HFF-Myc (cell line): ENCODE measurements around the gene NHLRC1.

Source experiments
- DNase-seq: peaks from one replicate; pipeline ENCODE4 v3.0.0-alpha.2; 2011; ENCODE audit warnings: low read depth; ENCODE audit errors: extremely low read depth
- H3K4me3 ChIP-seq: replicated peaks from 2 replicates; pipeline ENCODE4 v1.5.1; 2011; ENCODE audit warnings: low read depth, mild to moderate bottlenecking, control low read depth, low read length
- TF ChIP-seq, protein P1 (sequence below): IDR thresholded peaks from 2 replicates; pipeline ENCODE4 v1.5.1; 2012; ENCODE audit warnings: mild to moderate bottlenecking, low read depth, low read length, control low read depth; ENCODE audit errors: missing control alignments

NHLRC1 gene

DNA sequence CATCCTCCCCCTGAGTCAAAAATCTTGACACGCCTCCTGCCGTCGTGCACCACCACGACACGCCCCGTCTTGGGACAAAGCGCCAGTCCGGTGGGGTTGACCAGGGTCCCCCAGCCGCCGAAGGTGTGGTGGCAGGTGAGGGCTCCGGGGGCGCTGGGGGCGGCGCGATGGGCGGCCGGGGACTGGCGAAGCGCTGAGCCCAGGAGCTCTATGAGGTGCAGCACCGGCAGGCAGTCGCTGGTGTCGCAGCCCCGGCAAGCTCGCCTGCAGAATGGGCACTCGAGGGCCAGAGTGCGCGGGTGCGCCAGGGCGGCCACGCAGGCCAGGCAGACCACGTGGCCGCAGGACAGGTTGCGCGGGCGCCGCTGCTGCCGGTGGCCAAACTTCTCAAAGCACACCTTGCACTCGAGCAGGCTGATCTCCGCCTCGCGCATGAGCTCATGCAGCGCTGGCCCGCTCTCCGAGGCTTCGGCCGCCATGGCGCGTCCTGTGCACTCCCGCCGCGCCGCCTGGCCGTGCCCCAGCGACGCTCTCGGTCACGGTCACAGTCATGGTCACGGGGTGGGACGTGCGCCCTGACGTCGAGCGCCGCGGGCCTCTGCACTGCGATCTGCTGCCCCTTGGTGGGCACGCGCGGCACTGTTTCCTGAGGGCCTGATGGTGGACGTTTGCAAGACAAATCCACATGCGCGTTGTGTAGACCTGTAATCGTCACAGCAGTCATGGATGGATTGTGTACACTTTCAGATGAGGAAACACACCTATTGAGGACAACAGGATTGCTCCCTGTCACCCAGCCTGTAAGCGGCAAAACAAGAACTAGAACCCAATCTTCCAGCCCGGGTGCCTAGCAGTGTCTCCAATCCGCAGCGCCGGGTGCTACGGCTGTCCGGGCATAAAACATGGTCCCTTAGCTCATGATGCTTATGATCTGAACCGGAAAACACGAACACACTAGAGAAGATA, at the start of gene NHLRC1:
NHLRC1 (minus strand) TSS at position 550 of the 966 bp plus-strand sequence; CDS start at position 479, 71 bp downstream.
- peak; percentile 60 for DNase-seq
- peak within 1 kb of the TSS; percentile 39 for H3K4me3 ChIP-seq
- TF ChIP-seq, protein P1, sequence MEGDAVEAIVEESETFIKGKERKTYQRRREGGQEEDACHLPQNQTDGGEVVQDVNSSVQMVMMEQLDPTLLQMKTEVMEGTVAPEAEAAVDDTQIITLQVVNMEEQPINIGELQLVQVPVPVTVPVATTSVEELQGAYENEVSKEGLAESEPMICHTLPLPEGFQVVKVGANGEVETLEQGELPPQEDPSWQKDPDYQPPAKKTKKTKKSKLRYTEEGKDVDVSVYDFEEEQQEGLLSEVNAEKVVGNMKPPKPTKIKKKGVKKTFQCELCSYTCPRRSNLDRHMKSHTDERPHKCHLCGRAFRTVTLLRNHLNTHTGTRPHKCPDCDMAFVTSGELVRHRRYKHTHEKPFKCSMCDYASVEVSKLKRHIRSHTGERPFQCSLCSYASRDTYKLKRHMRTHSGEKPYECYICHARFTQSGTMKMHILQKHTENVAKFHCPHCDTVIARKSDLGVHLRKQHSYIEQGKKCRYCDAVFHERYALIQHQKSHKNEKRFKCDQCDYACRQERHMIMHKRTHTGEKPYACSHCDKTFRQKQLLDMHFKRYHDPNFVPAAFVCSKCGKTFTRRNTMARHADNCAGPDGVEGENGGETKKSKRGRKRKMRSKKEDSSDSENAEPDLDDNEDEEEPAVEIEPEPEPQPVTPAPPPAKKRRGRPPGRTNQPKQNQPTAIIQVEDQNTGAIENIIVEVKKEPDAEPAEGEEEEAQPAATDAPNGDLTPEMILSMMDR = peak; percentile 92

DNA sequence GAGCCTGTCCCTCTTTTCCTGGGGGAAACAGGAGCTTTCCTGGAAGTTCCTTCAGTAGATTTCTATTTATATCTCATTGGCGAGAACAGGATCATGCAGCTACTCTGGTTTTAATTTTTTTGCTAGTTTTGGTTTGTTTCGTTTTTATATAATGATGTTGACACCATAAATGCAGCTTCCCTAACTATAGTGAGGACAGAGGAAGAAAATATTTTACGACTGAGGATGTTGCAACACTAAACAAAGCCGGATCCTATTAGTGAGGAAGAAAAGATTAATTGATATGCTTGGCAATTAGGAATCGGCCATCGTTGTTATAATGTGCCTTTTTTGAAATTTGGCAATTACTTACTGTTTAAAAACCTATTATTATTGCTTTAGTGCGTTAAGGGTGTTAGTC, 49.4 kb upstream of the NHLRC1 start:
- no peak for DNase-seq
- H3K4me3 ChIP-seq = no peak overlapping the region
- TF ChIP-seq, protein P1 = no peak

DNA sequence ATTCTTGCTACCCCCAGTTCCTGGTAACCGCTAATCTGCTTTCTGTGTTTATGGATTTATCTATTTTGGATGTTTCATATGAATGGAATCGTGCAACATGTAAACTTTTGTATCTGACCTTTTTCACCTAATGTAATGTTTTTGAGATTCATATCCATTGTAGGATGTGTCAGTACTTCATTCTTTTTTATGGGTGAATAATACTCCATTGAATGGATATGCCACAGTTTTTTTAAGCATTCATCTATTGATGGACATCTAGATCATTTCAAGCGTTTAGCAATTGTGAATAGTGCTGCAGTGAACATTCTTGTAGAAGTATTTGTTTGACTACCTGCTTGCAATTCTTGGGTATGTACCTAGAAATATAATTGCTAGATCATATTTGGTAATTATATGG, 45.8 kb upstream of the NHLRC1 start:
- DNase-seq = no peak
- TF ChIP-seq, protein P1 = no peak
- no peak overlapping the region for H3K4me3 ChIP-seq

DNA sequence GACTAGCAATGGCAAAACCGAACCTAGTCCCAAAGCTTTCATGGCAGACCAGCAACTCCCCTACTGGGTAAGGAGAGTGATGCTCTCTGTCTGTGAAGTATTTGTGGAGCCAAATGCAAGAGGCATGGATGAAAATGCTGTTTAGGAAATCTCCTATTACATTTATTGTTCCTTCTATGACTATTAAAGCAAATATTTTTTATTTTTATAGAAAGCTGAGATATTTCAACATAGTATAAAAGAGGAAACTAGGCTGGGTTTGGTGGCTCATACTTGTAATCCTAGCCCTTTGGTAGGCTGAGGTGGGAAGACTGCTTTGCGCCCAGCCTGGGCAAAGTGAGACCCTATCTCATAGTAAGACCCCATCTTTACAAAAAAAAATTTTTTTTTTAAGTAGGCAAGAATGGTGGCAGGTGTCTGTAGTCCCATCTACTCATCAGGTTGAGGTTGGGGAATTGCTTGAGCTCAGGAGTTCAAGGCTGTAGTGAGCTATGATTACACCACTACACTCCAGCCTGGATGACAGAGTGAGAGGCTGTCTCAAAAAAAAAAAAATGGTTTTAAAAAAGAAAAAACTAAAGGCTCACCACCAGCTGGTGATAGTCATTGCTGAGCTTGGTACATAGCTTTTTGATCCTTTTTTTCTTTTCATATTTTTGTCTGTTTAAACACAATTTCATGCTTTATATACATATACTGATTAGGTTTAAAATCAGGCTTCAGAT, 44.0 kb upstream of the NHLRC1 start:
- TF ChIP-seq, protein P1 = no peak
- no peak for DNase-seq

DNA sequence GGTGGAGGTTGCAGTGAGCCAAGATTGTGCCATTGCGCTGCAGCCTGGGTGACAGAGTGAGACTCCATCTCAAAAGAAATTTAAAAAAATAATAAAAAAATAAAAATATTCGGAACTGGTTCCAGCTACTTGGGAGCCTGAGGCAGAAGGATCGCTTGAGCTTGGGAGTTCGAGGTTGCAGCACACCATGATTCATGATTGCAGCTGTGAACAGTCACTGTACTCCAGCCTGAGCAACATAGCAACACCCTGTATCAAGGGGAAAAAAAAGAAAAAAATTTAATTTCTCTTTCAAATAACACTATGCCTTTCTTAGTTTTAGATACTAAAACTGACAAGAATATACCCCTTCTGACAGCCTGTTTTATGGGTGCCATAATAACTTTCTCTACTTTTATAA, 43.3 kb upstream of the NHLRC1 start:
- DNase-seq = no peak
- TF ChIP-seq, protein P1 = no peak
- H3K4me3 ChIP-seq = no peak overlapping the region

More for the DNA sequence above, 44.0 kb upstream of the NHLRC1 start:
- no peak overlapping the region for H3K4me3 ChIP-seq

DNA sequence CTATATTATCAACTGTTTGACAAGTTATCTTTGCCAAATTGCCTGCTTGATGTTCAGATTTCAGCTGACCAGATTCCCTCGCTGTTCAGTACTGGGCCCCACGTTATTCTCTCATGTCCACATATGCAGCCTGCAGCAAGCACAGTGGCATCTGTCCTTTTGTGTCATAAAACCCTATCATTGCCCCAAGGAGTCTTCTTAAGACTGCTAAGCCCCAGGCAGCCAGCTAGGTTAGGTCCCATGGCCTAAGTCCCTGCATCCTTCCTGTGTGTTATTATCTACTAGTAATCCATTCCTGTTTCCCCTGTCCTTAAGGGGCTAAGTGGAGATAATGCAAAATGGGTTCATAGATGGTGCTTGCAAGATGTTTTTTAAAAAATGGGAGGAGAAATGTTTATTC, 39.9 kb upstream of the NHLRC1 start:
- no peak for DNase-seq
- H3K4me3 ChIP-seq = no peak overlapping the region
- TF ChIP-seq, protein P1 = no peak
